Heart left ventricle (tissue), 16 donors: Measurements from ENCODE around the gene TNRC6C. TPM values are rescaled to one million over a fixed set of nuclear protein-coding genes. Genes with fewer than 3 reads are reported as not detected.

Source experiments
- ATAC-seq, 4 donors: fragments of 200-7000 bp; cut with Tn5 transposase; one replicate each; pipeline ENCODE4 v1.9.1; 2020 to 2022; ENCODE audit warnings: moderate library complexity in 4 of 4, mild to moderate bottlenecking in 3 of 4, moderate number of reproducible peaks in 1 of 4
- DNase-seq, 5 donors: peaks; one replicate each; pipeline ENCODE4 v3.0.0-alpha.2; 2020
- H3K27ac ChIP-seq, 12 donors: fragments of 200-600 bp; sonication (generic) in 4 of 12; one replicate each; pipeline versions ENCODE4 v1.5.0 to v1.8.0; 2016 to 2022; ENCODE audit warnings: mild to moderate bottlenecking in 2 of 12
- H3K27me3 ChIP-seq, 9 donors: fragments of 200-600 bp; sonication (generic) in 2 of 9; one replicate each; pipeline versions ENCODE4 v1.5.1 to v1.8.0; 2016 to 2022; ENCODE audit warnings: mild to moderate bottlenecking in 3 of 9
- H3K36me3 ChIP-seq, 9 donors: fragments of 200-600 bp; sonication (generic) in 2 of 9; one replicate each; pipeline versions ENCODE4 v1.5.0 to v1.8.0; 2018 to 2022; ENCODE audit warnings: mild to moderate bottlenecking in 2 of 9
- H3K4me1 ChIP-seq, 12 donors: fragments of 200-600 bp; sonication (generic) in 4 of 12; one replicate each; pipeline versions ENCODE4 v1.5.0 to v1.8.0; 2016 to 2022; ENCODE audit warnings: mild to moderate bottlenecking in 3 of 12
- H3K4me3 ChIP-seq, 12 donors: fragments of 200-600 bp; sonication (generic) in 4 of 12; one replicate each; pipeline versions ENCODE4 v1.5.0 to v1.8.0; 2017 to 2022; ENCODE audit warnings: mild to moderate bottlenecking in 9 of 12, moderate library complexity in 4 of 12
- H3K9me3 ChIP-seq, 12 donors: fragments of 200-600 bp; sonication (generic) in 4 of 12; one replicate each; pipeline versions ENCODE4 v1.5.0 to v1.8.0; 2016 to 2022; ENCODE audit warnings: mild to moderate bottlenecking in 1 of 12
- POLR2A ChIP-seq, 2 donors: fragments of 450-650 bp; IDR thresholded peaks; one replicate each; pipeline ENCODE4 v1.6.1; 2017; ENCODE audit warnings: antibody characterized with exemption in 2 of 2, mild to moderate bottlenecking in 2 of 2, moderate library complexity in 2 of 2
- WGBS, 4 donors: extraction: QIAGEN DNeasy Blood & Tissue Kit in 2 of 4; methylation state at CpG; one replicate each; pipeline versions ENCODE4 v1.1.5 to v1.1.7; 2013 to 2018; 5-methylcytosine and 5-hydroxymethylcytosine counted together
- intact Hi-C, 10 donors: fragments of 100-400 bp; cut with DNase I; formaldehyde crosslinking; loops; one replicate each; pipeline versions ENCODE4 v1.11.1 to v1.14.2; 2022
- polyA plus RNA-seq, 2 donors: library from polyadenylated mRNA; stranded (reverse); fragments of 200-250 nt; gene quantifications; one replicate each; pipeline ENCODE4 v1.2.3, GENCODE V29; 2013
- total RNA-seq, 9 donors: library from RNA; depleted of rRNA in 2 of 9; stranded (reverse); fragments of >200 nt in 2 of 9; fragmentation: NEBNext Ultra II Directional in 3 of 9; extraction: Animal tissue kit (Norgen Biotek cat#: 25700) in 3 of 9; gene quantifications; one replicate each; pipeline versions ENCODE4 v1.1.0 to v1.2.4, GENCODE V29; 2016 to 2023
- TF ChIP-seq, protein P1 (sequence below), 12 donors: fragments of 200-600 bp; sonication (generic) in 4 of 12; IDR thresholded peaks; one replicate each; pipeline versions ENCODE4 v1.5.0 to v1.8.0; 2018 to 2022; ENCODE audit warnings: antibody characterized with exemption in 12 of 12, mild to moderate bottlenecking in 5 of 12
- donor health status: ischemic (EF 13 %, LVEDD 7.1; RV severe dilation, severe dysfunction).
- donor health status: healthy with polysubstance abuse.
- donor health status: DM: no; HTN: yes; CAD: no.
- donor health status: DM: no; HTN: no; CAD: no.
- donor health status: ischemic (EF 25% LVEDD 6.9; RV normal size, moderate dysfunction).
- donor health status: ischemic (EF 25% LVEDD 5.7; RV mildly dilated, moderate dysfunction).
- donor health status: healthy.
- donor health status: DM: yes; HTN: yes; CAD: no.
- donor health status: ischemic (EF 35%, LVEDD 5.7; RV mildly dilated, moderate dysfunction).
- donor health status: nonischemic (EF 11% LVEDD 7.7; RV severe dilation, severe dysfunction).
- donor health status: DM: yes; HTN: yes; CAD: no.
- donor health status: PGD.
- donor health status: ischemic (EF 29% LVEDD 5.4; RV normal size, mild dysfunction).
- donor health status: nonischemic (EF 23%, LVEDD 6.1; RV moderate dilation, normal function).

The TNRC6C gene
- total and polyA plus RNA-seq, 11 donors = 7.7 to 24.7 (median 19.0) TPM

- TF ChIP-seq, protein P1, sequence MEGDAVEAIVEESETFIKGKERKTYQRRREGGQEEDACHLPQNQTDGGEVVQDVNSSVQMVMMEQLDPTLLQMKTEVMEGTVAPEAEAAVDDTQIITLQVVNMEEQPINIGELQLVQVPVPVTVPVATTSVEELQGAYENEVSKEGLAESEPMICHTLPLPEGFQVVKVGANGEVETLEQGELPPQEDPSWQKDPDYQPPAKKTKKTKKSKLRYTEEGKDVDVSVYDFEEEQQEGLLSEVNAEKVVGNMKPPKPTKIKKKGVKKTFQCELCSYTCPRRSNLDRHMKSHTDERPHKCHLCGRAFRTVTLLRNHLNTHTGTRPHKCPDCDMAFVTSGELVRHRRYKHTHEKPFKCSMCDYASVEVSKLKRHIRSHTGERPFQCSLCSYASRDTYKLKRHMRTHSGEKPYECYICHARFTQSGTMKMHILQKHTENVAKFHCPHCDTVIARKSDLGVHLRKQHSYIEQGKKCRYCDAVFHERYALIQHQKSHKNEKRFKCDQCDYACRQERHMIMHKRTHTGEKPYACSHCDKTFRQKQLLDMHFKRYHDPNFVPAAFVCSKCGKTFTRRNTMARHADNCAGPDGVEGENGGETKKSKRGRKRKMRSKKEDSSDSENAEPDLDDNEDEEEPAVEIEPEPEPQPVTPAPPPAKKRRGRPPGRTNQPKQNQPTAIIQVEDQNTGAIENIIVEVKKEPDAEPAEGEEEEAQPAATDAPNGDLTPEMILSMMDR (IDR thresholded peaks at IDR 0.05) = no peak
- TF ChIP-seq POLR2A (IDR thresholded peaks at IDR 0.05) = no peak
- DNase-seq (no peak), ATAC-seq (no peak)
- peaks cover 0 to 90% (median 50%) of the 10 kb centered on the region in 9 donors for H3K36me3 ChIP-seq
- 94 to 98% (median 96%) methylated on average over 5 to 13 of the region's 13 CpGs; no CpG with 5 or more reads in 1 of the 4 donors for WGBS, 4 donors
- intact Hi-C loops = no loop called here
- peaks cover 1 to 32% (median 16%) of the 10 kb centered on the region in 12 donors for H3K4me1 ChIP-seq
- H3K27me3 ChIP-seq = no peaks in the 10 kb centered on the region
- H3K4me3 ChIP-seq = no peak overlapping the region
- H3K27ac ChIP-seq = no peak overlapping the region
- H3K9me3 ChIP-seq = no peaks in the 10 kb centered on the region
Measured at GRCh38 chr17:78120537-78120936, 162.0 kb downstream of the TNRC6C start.

- Histone ChIP-seq H3K27ac (peak overlapping the region in 1 of 12 donors; percentile 70), H3K4me1 (peaks cover 7 to 39% (median 23%) of the 10 kb centered on the region in 12 donors), H3K9me3 (no peaks in the 10 kb centered on the region), H3K27me3 (no peaks in the 10 kb centered on the region), H3K36me3 (peaks cover 0 to 96% (median 50%) of the 10 kb centered on the region in 9 donors), H3K4me3 (peak overlapping the region in 1 of 12 donors; percentile 34)
- WGBS, 4 donors = 81 to 90% (median 86%) methylated on average over 22 to 35 of the region's 35 CpGs
- DNase-seq = peak in 1 of 5 donors; percentile 23
- ATAC-seq = no peak
- no peak for TF ChIP-seq POLR2A (IDR thresholded peaks at IDR 0.05)
- TF ChIP-seq, protein P1 (IDR thresholded peaks at IDR 0.05) = no peak
- intact Hi-C loops = no loop called here
Measured at GRCh38 chr17:78120971-78121800, 162.7 kb downstream of the TNRC6C start.

- DNase-seq (no peak), ATAC-seq (no peak)
- peak overlapping the region in 1 of 12 donors; percentile 70 for H3K27ac ChIP-seq
- H3K36me3 ChIP-seq = peaks cover 0 to 96% (median 45%) of the 10 kb centered on the region in 9 donors
- no peaks in the 10 kb centered on the region for H3K9me3 ChIP-seq
- no peaks in the 10 kb centered on the region for H3K27me3 ChIP-seq
- no peak for TF ChIP-seq POLR2A (IDR thresholded peaks at IDR 0.05)
- TF ChIP-seq, protein P1 (IDR thresholded peaks at IDR 0.05) = no peak
- WGBS, 4 donors = 30 to 80% (median 73%) methylated on average over 2 to 11 of the region's 11 CpGs
- H3K4me3 ChIP-seq = peak overlapping the region in 1 of 12 donors; percentile 34
- intact Hi-C loops = no loop called here
- H3K4me1 ChIP-seq = peaks cover 13 to 45% (median 29%) of the 10 kb centered on the region in 12 donors
Measured at GRCh38 chr17:78121801-78122215, 163.3 kb downstream of the TNRC6C start.

- ATAC-seq = no peak
- H3K27me3 ChIP-seq = no peaks in the 10 kb centered on the region
- no peaks in the 10 kb centered on the region for H3K9me3 ChIP-seq
- no peak for TF ChIP-seq POLR2A (IDR thresholded peaks at IDR 0.05)
- TF ChIP-seq, protein P1 (IDR thresholded peaks at IDR 0.05) = no peak
- WGBS, 4 donors = 77 to 91% (median 83%) methylated on average over 13 to 23 of the region's 23 CpGs
- peak overlapping the region in 1 of 12 donors; percentile 70 for H3K27ac ChIP-seq
- intact Hi-C loops = no loop called here
- H3K4me1 ChIP-seq = peaks cover 14 to 51% (median 34%) of the 10 kb centered on the region in 12 donors
- peak in 2 of 5 donors; percentile 17 to 25 for DNase-seq
- peaks cover 0 to 91% (median 45%) of the 10 kb centered on the region in 9 donors for H3K36me3 ChIP-seq
- H3K4me3 ChIP-seq = peak overlapping the region in 1 of 12 donors; percentile 34
Measured at GRCh38 chr17:78122216-78122930, 163.9 kb downstream of the TNRC6C start.
